ENCODE results near the gene TRIM68. TPM values are rescaled to one million over a fixed set of nuclear protein-coding genes. Genes with fewer than 3 reads are reported as not detected.

Gene TRIM68
- polyA plus RNA-seq, 1 donor (not counting 4 experiments of a cell fraction or from before 2014, with no cell fraction given): 6.5 TPM

- Histone ChIP-seq H3K36me3 (ENCODE audit: control insufficient read depth in 2 of 2, extremely low read depth in 1 of 2, insufficient read depth in 2 of 2, low read length in 2 of 2) (no peaks in the 10 kb centered on the region), H3K4me2 (ENCODE audit: control insufficient read depth, extremely low read depth, insufficient read depth, low read depth, low read length) (no peak overlapping the region), H4K20me1 (ENCODE audit: control insufficient read depth, extremely low read depth, insufficient read depth, low read length) (no peaks in the 10 kb centered on the region), H3K27ac (ENCODE audit: control insufficient read depth, insufficient read depth, low read length) (no peak overlapping the region), H3K79me2 (ENCODE audit: control insufficient read depth, insufficient read depth, low read length) (no peaks in the 10 kb centered on the region), H3K9me3 (ENCODE audit: control insufficient read depth, low read depth, low read length) (no peaks in the 10 kb centered on the region), H3K9me1 (ENCODE audit: control insufficient read depth, extremely low read depth, insufficient read depth, low read length) (no peaks in the 10 kb centered on the region), H2AFZ (ENCODE audit: control insufficient read depth, low read length) (no peak overlapping the region), H3K4me3 (ENCODE audit: control insufficient read depth in 2 of 3, extremely low read depth in 1 of 3, insufficient read depth in 2 of 3, low read depth in 1 of 3, low read length in 3 of 3) (no peak overlapping the region), H3K9ac (ENCODE audit: control insufficient read depth, extremely low read depth, insufficient read depth, low read length) (no peak overlapping the region), H3K27me3 (ENCODE audit: control insufficient read depth, extremely low read depth, insufficient read depth, low read length) (peaks cover 3% of the 10 kb centered on the region), H3K4me1 (ENCODE audit: control insufficient read depth, extremely low read depth, insufficient read depth, low read length) (no peaks in the 10 kb centered on the region)
- no peak for DNase-seq (ENCODE audit: low read depth, low spot score)
- FAIRE-seq: no peak
- dilution Hi-C loops (cut with MboI; ENCODE audit: extremely low pct_ligation_motif_present, low sequenced_read_pairs): no loop called here
- TF ChIP-seq CTCF (optimal IDR thresholded peaks at IDR 0.05 in 1 of 3, IDR thresholded peaks at IDR 0.05 in 1 of 3, conservative IDR thresholded peaks at IDR 0.05 in 1 of 3; ENCODE audit: extremely low read depth in 1 of 3, insufficient read depth in 2 of 3, low read length in 3 of 3): no peak
- TF ChIP-seq EZH2 (IDR thresholded peaks at IDR 0.05; ENCODE audit: low read length): no peak
Measured at GRCh38 chr11:4647766-4648165, 39.7 kb upstream of the TRIM68 start.

- H3K4me3 ChIP-seq (ENCODE audit: control insufficient read depth in 2 of 3, extremely low read depth in 1 of 3, insufficient read depth in 2 of 3, low read depth in 1 of 3, low read length in 3 of 3): no peak overlapping the region
- no peak for DNase-seq (ENCODE audit: low read depth, low spot score)
- no peaks in the 10 kb centered on the region for H3K36me3 ChIP-seq (ENCODE audit: control insufficient read depth in 2 of 2, extremely low read depth in 1 of 2, insufficient read depth in 2 of 2, low read length in 2 of 2)
- no peak overlapping the region for H3K27ac ChIP-seq (ENCODE audit: control insufficient read depth, insufficient read depth, low read length)
- no peaks in the 10 kb centered on the region for H4K20me1 ChIP-seq (ENCODE audit: control insufficient read depth, extremely low read depth, insufficient read depth, low read length)
- no peaks in the 10 kb centered on the region for H3K79me2 ChIP-seq (ENCODE audit: control insufficient read depth, insufficient read depth, low read length)
- no peaks in the 10 kb centered on the region for H3K4me1 ChIP-seq (ENCODE audit: control insufficient read depth, extremely low read depth, insufficient read depth, low read length)
- no peak for TF ChIP-seq CTCF (optimal IDR thresholded peaks at IDR 0.05 in 1 of 3, IDR thresholded peaks at IDR 0.05 in 1 of 3, conservative IDR thresholded peaks at IDR 0.05 in 1 of 3; ENCODE audit: extremely low read depth in 1 of 3, insufficient read depth in 2 of 3, low read length in 3 of 3)
- no peak for TF ChIP-seq EZH2 (IDR thresholded peaks at IDR 0.05; ENCODE audit: low read length)
- dilution Hi-C loops (cut with MboI; ENCODE audit: extremely low pct_ligation_motif_present, low sequenced_read_pairs): no loop called here
- H3K9me3 ChIP-seq (ENCODE audit: control insufficient read depth, low read depth, low read length): no peaks in the 10 kb centered on the region
- FAIRE-seq: no peak
- no peak overlapping the region for H3K9ac ChIP-seq (ENCODE audit: control insufficient read depth, extremely low read depth, insufficient read depth, low read length)
- no peaks in the 10 kb centered on the region for H3K27me3 ChIP-seq (ENCODE audit: control insufficient read depth, extremely low read depth, insufficient read depth, low read length)
- no peak overlapping the region for H3K4me2 ChIP-seq (ENCODE audit: control insufficient read depth, extremely low read depth, insufficient read depth, low read depth, low read length)
- H3K9me1 ChIP-seq (ENCODE audit: control insufficient read depth, extremely low read depth, insufficient read depth, low read length): no peaks in the 10 kb centered on the region
- H2AFZ ChIP-seq (ENCODE audit: control insufficient read depth, low read length): no peak overlapping the region
Measured at GRCh38 chr11:4645974-4646373, 37.9 kb upstream of the TRIM68 start.
